PC-9 (cell line): ENCODE data around the gene PATJ. TPM values are rescaled to one million over a fixed set of nuclear protein-coding genes. Genes with fewer than 3 reads are reported as not detected.
"Not testable (repeated sequence)": the region's sequence is repeated elsewhere in the genome, so short reads cannot be mapped to it uniquely, and the experiment has no call there.

ENCODE experiments used
- BruUV-seq: library from RNA; stranded (reverse); fragments of 400-500 nt; replicated peaks from 2 replicates; lab custom pipeline; 2021; lab: Mats Ljungman, UMichigan
- CTCF ChIA-PET: fragments of 300-600 bp; sonication (Branson Sonifier 250); formaldehyde crosslinking; loops from one replicate; lab custom pipeline; 2022; ENCODE audit warnings: antibody characterized with exemption; lab: Charles Lee
- POLR2A ChIA-PET: fragments of 300-600 bp; sonication (Branson Sonifier 250); formaldehyde crosslinking; loops from one replicate; lab custom pipeline; 2022; ENCODE audit warnings: antibody characterized with exemption; ENCODE audit not compliant: unreplicated experiment; lab: Charles Lee
- DNase-seq, 2 experiments: peaks; one replicate each; pipeline versions ENCODE4 v3.0.0 to v3.0.0-alpha.2; 2015 to 2022; ENCODE audit warnings: mixed read lengths in 1 of 2
- H2AFZ ChIP-seq: fragments of 200-600 bp; sonication (generic); 2 replicates; pipeline ENCODE4 v1.8.1; 2017; ENCODE audit warnings: antibody characterized with exemption
- H3F3A ChIP-seq: fragments of 200-600 bp; sonication (generic); 2 replicates; pipeline ENCODE4 v1.8.1; 2017; ENCODE audit warnings: antibody characterized with exemption, mild to moderate bottlenecking, low read depth; ENCODE audit not compliant: insufficient read depth
- H3K27ac ChIP-seq: fragments of 200-600 bp; sonication (generic); 2 replicates; pipeline ENCODE4 v1.6.1; 2016; ENCODE audit warnings: mixed run types
- H3K27me3 ChIP-seq: fragments of 200-600 bp; sonication (generic); 2 replicates; pipeline ENCODE4 v1.6.1; 2016; ENCODE audit warnings: low read depth, mixed run types; ENCODE audit not compliant: insufficient read depth
- H3K36me3 ChIP-seq: fragments of 200-600 bp; sonication (generic); 2 replicates; pipeline ENCODE4 v1.6.1; 2016; ENCODE audit warnings: low read depth, mixed run types
- H3K4me1 ChIP-seq: fragments of 200-600 bp; sonication (generic); replicated peaks from 2 replicates; pipeline ENCODE4 v1.6.1; 2016; ENCODE audit warnings: mixed run types; ENCODE audit not compliant: insufficient read depth
- H3K4me2 ChIP-seq: fragments of 200-600 bp; sonication (generic); 2 replicates; pipeline ENCODE4 v1.6.1; 2017; ENCODE audit warnings: mixed run types
- H3K4me3 ChIP-seq: fragments of 200-600 bp; sonication (generic); 2 replicates; pipeline ENCODE4 v1.6.1; 2016; ENCODE audit warnings: mixed run types
- H3K79me2 ChIP-seq: fragments of 200-600 bp; sonication (generic); 2 replicates; pipeline ENCODE4 v1.6.1; 2017; ENCODE audit warnings: low read depth, mixed run types
- H3K9me2 ChIP-seq: fragments of 200-600 bp; sonication (generic); 2 replicates; pipeline ENCODE4 v1.8.1; 2017; ENCODE audit warnings: mild to moderate bottlenecking; ENCODE audit not compliant: insufficient read depth
- H3K9me3 ChIP-seq: fragments of 200-600 bp; sonication (generic); 2 replicates; pipeline ENCODE4 v1.8.1; 2016; ENCODE audit warnings: low read depth; ENCODE audit not compliant: insufficient read depth
- H4K20me1 ChIP-seq: fragments of 200-600 bp; sonication (generic); 2 replicates; pipeline ENCODE4 v1.8.1; 2017; ENCODE audit not compliant: insufficient read depth
- EZH2 ChIP-seq: fragments of 200-600 bp; sonication (generic); IDR thresholded peaks from 2 replicates; pipeline ENCODE4 v1.8.0; 2017; ENCODE audit warnings: antibody characterized with exemption, low read depth
- intact Hi-C: fragments of 100-400 bp; cut with micrococcal nuclease; formaldehyde crosslinking; loops from one replicate; pipeline ENCODE4 v1.10.0; 2022; ENCODE audit not compliant: unreplicated experiment
- total RNA-seq: library from RNA; stranded (reverse); gene quantifications from 2 replicates; pipeline ENCODE4 v1.2.3, GENCODE V29; 2021
- TF ChIP-seq, protein P1 (sequence below): fragments of 200-600 bp; sonication (generic); conservative IDR thresholded peaks from 2 replicates; pipeline ENCODE4 v1.6.1; 2017; ENCODE audit warnings: mixed run types, antibody characterized with exemption, mild to moderate bottlenecking, moderate library complexity

Gene PATJ
- total RNA-seq, 1 experiment from 2014 or later: 91.0 TPM

DNA sequence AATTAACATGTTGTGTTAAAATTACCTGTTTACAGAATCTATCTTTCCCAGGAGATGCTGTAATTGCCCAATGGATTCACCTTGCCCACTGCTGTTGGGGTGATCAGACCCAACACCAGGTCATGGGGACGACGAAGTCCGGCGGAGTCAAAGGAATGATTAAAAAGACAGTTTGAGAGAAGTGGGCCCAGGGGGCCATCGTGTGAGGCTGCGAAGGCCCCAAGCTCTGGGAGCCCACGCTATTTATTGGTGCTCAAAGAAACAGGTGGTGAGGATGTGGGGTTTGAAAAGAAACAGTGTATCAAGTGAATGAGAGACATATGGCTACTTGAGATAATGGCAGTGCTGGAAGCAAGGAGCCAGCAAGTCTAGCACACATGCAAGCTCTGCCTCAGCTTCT, 436.1 kb downstream of the PATJ start:
- ChIA-PET POLR2A (no interaction called here), CTCF (no interaction called here)
- TF ChIP-seq, protein P1, sequence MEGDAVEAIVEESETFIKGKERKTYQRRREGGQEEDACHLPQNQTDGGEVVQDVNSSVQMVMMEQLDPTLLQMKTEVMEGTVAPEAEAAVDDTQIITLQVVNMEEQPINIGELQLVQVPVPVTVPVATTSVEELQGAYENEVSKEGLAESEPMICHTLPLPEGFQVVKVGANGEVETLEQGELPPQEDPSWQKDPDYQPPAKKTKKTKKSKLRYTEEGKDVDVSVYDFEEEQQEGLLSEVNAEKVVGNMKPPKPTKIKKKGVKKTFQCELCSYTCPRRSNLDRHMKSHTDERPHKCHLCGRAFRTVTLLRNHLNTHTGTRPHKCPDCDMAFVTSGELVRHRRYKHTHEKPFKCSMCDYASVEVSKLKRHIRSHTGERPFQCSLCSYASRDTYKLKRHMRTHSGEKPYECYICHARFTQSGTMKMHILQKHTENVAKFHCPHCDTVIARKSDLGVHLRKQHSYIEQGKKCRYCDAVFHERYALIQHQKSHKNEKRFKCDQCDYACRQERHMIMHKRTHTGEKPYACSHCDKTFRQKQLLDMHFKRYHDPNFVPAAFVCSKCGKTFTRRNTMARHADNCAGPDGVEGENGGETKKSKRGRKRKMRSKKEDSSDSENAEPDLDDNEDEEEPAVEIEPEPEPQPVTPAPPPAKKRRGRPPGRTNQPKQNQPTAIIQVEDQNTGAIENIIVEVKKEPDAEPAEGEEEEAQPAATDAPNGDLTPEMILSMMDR: no peak
- TF ChIP-seq EZH2: no peak
- Histone ChIP-seq H3K4me1 (peaks cover 19% of the 10 kb centered on the region), H3K27ac (no peak overlapping the region), H3K36me3 (no peaks in the 10 kb centered on the region), H3K9me3 (no peaks in the 10 kb centered on the region), H3K4me3 (no peak overlapping the region), H2AFZ (no peak overlapping the region), H3K9me2 (no peaks in the 10 kb centered on the region), H3K79me2 (no peaks in the 10 kb centered on the region), H3F3A (peaks cover 9% of the 10 kb centered on the region), H3K27me3 (no peaks in the 10 kb centered on the region), H4K20me1 (no peaks in the 10 kb centered on the region), H3K4me2 (no peak overlapping the region)
- BruUV-seq: no TSS peak
- DNase-seq: no peak
- intact Hi-C loops: no loop called here

DNA sequence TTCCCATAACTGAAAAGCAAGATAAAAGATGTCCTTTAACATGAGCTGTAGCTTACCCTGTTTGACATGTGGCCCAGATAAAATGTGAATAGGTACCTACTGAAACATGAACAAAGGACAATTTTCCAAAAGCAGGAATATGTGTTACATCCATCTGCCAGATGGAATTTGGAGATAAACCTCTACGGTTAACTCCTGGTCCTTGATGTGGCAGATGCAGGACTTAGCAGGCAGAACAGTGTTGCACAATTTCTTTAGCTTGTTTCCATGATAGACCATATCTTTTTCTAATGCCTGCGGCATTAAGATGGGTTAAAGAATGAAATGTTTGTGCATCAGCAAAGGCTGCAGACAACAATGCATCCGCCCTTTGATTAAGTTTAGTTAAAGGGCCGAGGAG, 437.8 kb downstream of the PATJ start:
- DNase-seq, H3K9me3 ChIP-seq, H3K36me3 ChIP-seq, H3K79me2 ChIP-seq, H3K27me3 ChIP-seq, BruUV-seq, H3F3A ChIP-seq, H4K20me1 ChIP-seq, H2AFZ ChIP-seq, H3K9me2 ChIP-seq: not testable (repeated sequence)
- H3K4me2 ChIP-seq: peak overlapping the region; percentile 56
- intact Hi-C loops: loop anchor here (1.0 kb wide), 3 partner anchors 50 to 256 kb away; no protein-coding TSS in a partner anchor
- 0 out of 2 replicates have a peak overlapping the region, but pooled peaks have one; percentile 9 for H3K4me3 ChIP-seq
- ChIA-PET POLR2A (interaction anchor here (0.7 to 0.9 kb wide), 2 partner anchors 256 to 556 kb away, joined by 3 to 4 read pairs; no protein-coding TSS in a partner anchor), CTCF (interaction anchor here (0.7 kb wide), 1 partner anchor 247 kb away, joined by 3 read pairs; no protein-coding TSS in a partner anchor)
- peaks cover 19% of the 10 kb centered on the region for H3K4me1 ChIP-seq
- H3K27ac ChIP-seq: 0 out of 2 replicates have a peak overlapping the region, but pooled peaks have one; percentile 11

DNA sequence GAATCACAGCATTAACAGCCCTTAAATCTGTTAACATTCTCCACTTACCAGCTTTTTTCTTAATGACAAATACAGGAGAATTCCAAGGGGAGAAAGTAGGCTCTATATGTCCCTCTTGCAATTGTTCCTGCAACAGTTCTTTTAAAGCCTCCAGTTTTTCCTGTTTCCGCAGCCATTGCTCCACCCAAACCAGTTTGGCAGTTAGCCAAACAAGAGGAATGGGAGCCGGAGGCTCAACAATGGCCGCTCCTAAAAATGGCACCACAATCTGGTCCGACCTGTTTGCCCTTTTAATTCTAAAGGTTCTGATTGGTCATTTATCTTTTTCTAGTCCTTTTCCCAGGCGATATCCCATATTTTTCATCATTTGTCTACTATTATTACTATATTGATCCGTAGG, 438.4 kb downstream of the PATJ start:
- H4K20me1 ChIP-seq: no peaks in the 10 kb centered on the region
- DNase-seq: peak; percentile 84 to 86
- H3K27me3 ChIP-seq: no peaks in the 10 kb centered on the region
- H2AFZ ChIP-seq: no peak overlapping the region
- H3K4me1 ChIP-seq: peaks cover 19% of the 10 kb centered on the region
- no peak overlapping the region for H3K4me3 ChIP-seq
- no peaks in the 10 kb centered on the region for H3K9me3 ChIP-seq
- POLR2A ChIA-PET: interaction anchor here (0.7 to 0.9 kb wide), 2 partner anchors 255 to 555 kb away, joined by 3 to 4 read pairs; no protein-coding TSS in a partner anchor
- H3K9me2 ChIP-seq: no peaks in the 10 kb centered on the region
- H3K36me3 ChIP-seq: no peaks in the 10 kb centered on the region
- H3K27ac ChIP-seq: 0 out of 2 replicates have a peak overlapping the region, but pooled peaks have one; percentile 29
- TF ChIP-seq EZH2: no peak
- TF ChIP-seq, protein P1: no peak
- CTCF ChIA-PET: interaction anchor here (0.7 kb wide), 1 partner anchor 248 kb away, joined by 3 read pairs; no protein-coding TSS in a partner anchor
- no peaks in the 10 kb centered on the region for H3K79me2 ChIP-seq
- peak overlapping the region; percentile 56 for H3K4me2 ChIP-seq
- H3F3A ChIP-seq: peaks cover 9% of the 10 kb centered on the region; the same call in 1 of the 2 replicates
- no TSS peak for BruUV-seq
- intact Hi-C loops: loop anchor here (1.0 kb wide), 3 partner anchors 50 to 256 kb away; no protein-coding TSS in a partner anchor
